Liver (tissue), 9 donors: ENCODE data around the gene FLVCR2. TPM values are rescaled to one million over a fixed set of nuclear protein-coding genes. Genes with fewer than 3 reads are reported as not detected.

ENCODE experiments used
- DNase-seq: peaks from one replicate; pipeline ENCODE4 v3.0.0-alpha.2; 2017; ENCODE audit warnings: low spot score
- H3K27ac ChIP-seq, 2 donors: one replicate each; pipeline ENCODE4 v1.7.0; 2013; ENCODE audit warnings: inconsistent platforms in 2 of 2, low read length in 2 of 2, control low read depth in 1 of 2, low read depth in 1 of 2, mild to moderate bottlenecking in 1 of 2
- H3K27me3 ChIP-seq, 4 donors: one replicate each; pipeline versions ENCODE4 v1.6.1 to v1.7.0; 2013; ENCODE audit warnings: low read length in 3 of 4, inconsistent platforms in 1 of 4, mild to moderate bottlenecking in 1 of 4, moderate library complexity in 1 of 4; ENCODE audit not compliant: control insufficient read depth in 4 of 4, insufficient read depth in 4 of 4
- H3K36me3 ChIP-seq, 4 donors: one replicate each; pipeline versions ENCODE4 v1.6.1 to v1.7.0; 2013; ENCODE audit warnings: low read length in 3 of 4, mild to moderate bottlenecking in 3 of 4, low read depth in 1 of 4, moderate library complexity in 1 of 4; ENCODE audit not compliant: control insufficient read depth in 4 of 4, insufficient read depth in 3 of 4
- H3K4me1 ChIP-seq, 4 donors: one replicate each; pipeline versions ENCODE4 v1.6.1 to v1.7.0; 2013; ENCODE audit warnings: low read length in 3 of 4, mild to moderate bottlenecking in 3 of 4, moderate library complexity in 1 of 4; ENCODE audit not compliant: control insufficient read depth in 4 of 4, insufficient read depth in 4 of 4
- H3K4me3 ChIP-seq, 3 donors: one replicate each; pipeline versions ENCODE4 v1.6.1 to v1.7.0; 2013; ENCODE audit warnings: low read length in 3 of 3, control low read depth in 1 of 3, low read depth in 1 of 3, mild to moderate bottlenecking in 1 of 3
- H3K9ac ChIP-seq, 2 donors: one replicate each; pipeline ENCODE4 v1.7.0; 2013; ENCODE audit warnings: low read length in 2 of 2, mild to moderate bottlenecking in 2 of 2, moderate library complexity in 2 of 2, control low read depth in 1 of 2, low read depth in 1 of 2
- H3K9me3 ChIP-seq, 4 donors: one replicate each; pipeline versions ENCODE4 v1.6.1 to v1.7.0; 2013; ENCODE audit warnings: low read length in 3 of 4; ENCODE audit not compliant: control insufficient read depth in 4 of 4
- ATF3 ChIP-seq: IDR thresholded peaks from 2 replicates; pipeline ENCODE4 v1.6.1; 2016; ENCODE audit warnings: antibody characterized with exemption
- EGR1 ChIP-seq, 2 donors: IDR thresholded peaks; 2 replicates each; pipeline ENCODE4 v1.6.1; 2016 to 2018; ENCODE audit warnings: antibody characterized with exemption in 2 of 2, low read depth in 2 of 2
- FOXA1 ChIP-seq: IDR thresholded peaks from 2 replicates; pipeline ENCODE4 v1.6.1; 2016; ENCODE audit warnings: antibody characterized with exemption
- FOXA2 ChIP-seq: IDR thresholded peaks from 2 replicates; pipeline ENCODE4 v1.6.1; 2016; ENCODE audit warnings: antibody characterized with exemption
- GABPA ChIP-seq, 2 donors: IDR thresholded peaks in 1 of 2; conservative IDR thresholded peaks in 1 of 2; 2 replicates each; pipeline ENCODE4 v1.6.1; 2016; ENCODE audit warnings: antibody characterized with exemption in 2 of 2, mild to moderate bottlenecking in 1 of 2, moderate library complexity in 1 of 2
- JUND ChIP-seq, 2 donors: IDR thresholded peaks; 2 replicates each; pipeline ENCODE4 v1.6.1; 2016; ENCODE audit warnings: antibody characterized with exemption in 2 of 2
- RAD21 ChIP-seq, 2 donors: IDR thresholded peaks; 2 replicates each; pipeline ENCODE4 v1.6.1; 2016; ENCODE audit warnings: antibody characterized with exemption in 2 of 2, mild to moderate bottlenecking in 2 of 2
- REST ChIP-seq: IDR thresholded peaks from 2 replicates; pipeline ENCODE4 v1.6.1; 2016; ENCODE audit warnings: antibody characterized with exemption, mild to moderate bottlenecking
- RXRA ChIP-seq, 2 donors: IDR thresholded peaks; 2 replicates each; pipeline ENCODE4 v1.6.1; 2017 to 2018; ENCODE audit warnings: antibody characterized with exemption in 2 of 2, mild to moderate bottlenecking in 1 of 2
- SP1 ChIP-seq: IDR thresholded peaks from 2 replicates; pipeline ENCODE4 v1.6.1; 2018; ENCODE audit warnings: antibody characterized with exemption, mild to moderate bottlenecking
- TAF1 ChIP-seq: conservative IDR thresholded peaks from 2 replicates; pipeline ENCODE4 v1.6.1; 2016; ENCODE audit warnings: antibody characterized with exemption, mild to moderate bottlenecking
- ZBTB33 ChIP-seq: IDR thresholded peaks from 2 replicates; pipeline ENCODE4 v1.6.1; 2016; ENCODE audit warnings: antibody characterized with exemption
- WGBS: extraction: QIAGEN DNeasy Blood & Tissue Kit; methylation state at CpG from one replicate; pipeline ENCODE4 v1.1.7; 2013; 5-methylcytosine and 5-hydroxymethylcytosine counted together
- polyA plus RNA-seq, 2 donors: library from polyadenylated mRNA; stranded (reverse) in 1 of 2; unstranded in 1 of 2; fragments of 200-250 nt in 1 of 2; fragments of >200 nt in 1 of 2; fragmentation: Nextera tagmentation in 1 of 2; extraction: Ambion mirVana in 1 of 2; gene quantifications; one replicate each; pipeline versions ENCODE4 v1.2.1 to v1.2.3, GENCODE V29; 2013 to 2015
- total RNA-seq, 2 donors: library from RNA; depleted of rRNA; stranded (reverse); fragments of >200 nt; gene quantifications; one replicate each; pipeline ENCODE4 v1.2.3, GENCODE V29; 2014
- TF ChIP-seq, protein P1 (sequence below): IDR thresholded peaks from 2 replicates; pipeline ENCODE4 v1.6.1; 2016; ENCODE audit warnings: antibody characterized with exemption
- donor health status: healthy.
- donor health status: healthy.
- donor health status: healthy.
- donor health status: healthy.
- donor health status: healthy.

Gene FLVCR2
- total and polyA plus RNA-seq, 4 donors = 8.7 to 13.1 (median 11.3) TPM

DNA sequence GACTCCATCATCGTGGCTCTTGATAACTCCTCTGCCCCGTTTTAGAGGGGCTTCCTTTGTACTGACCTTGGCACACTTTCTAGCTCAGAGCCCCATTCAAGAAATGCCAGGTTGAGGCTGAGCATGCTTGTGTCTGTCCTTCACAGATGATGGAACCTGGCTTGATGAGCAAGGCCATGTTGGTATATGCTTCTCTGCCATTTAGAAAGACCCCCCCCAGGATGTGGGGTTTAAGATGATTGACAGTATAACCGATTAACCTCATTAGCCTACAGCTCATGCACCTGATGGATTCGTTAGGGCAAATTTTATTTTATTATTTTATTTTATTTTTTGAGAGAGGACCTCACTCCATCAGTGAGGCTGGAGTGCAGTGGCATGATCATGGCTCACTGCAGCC is 35.2 kb upstream of the FLVCR2 start (continued):
- no peak for TF ChIP-seq REST
- no peak for TF ChIP-seq TAF1
- TF ChIP-seq ATF3 = no peak
- no peak for TF ChIP-seq FOXA1
- no peak for TF ChIP-seq SP1
- no peak for TF ChIP-seq GABPA (IDR thresholded peaks at IDR 0.05 in 1 of 2, conservative IDR thresholded peaks at IDR 0.05 in 1 of 2)
- TF ChIP-seq FOXA2 = no peak
- TF ChIP-seq RXRA (IDR thresholded peaks at IDR 0.05) = no peak

- DNase-seq = no peak
- no peaks in the 10 kb centered on the region for H3K36me3 ChIP-seq
- H3K9me3 ChIP-seq = no peaks in the 10 kb centered on the region
- peaks cover 0 to 1% (median 0%) of the 10 kb centered on the region in 4 donors for H3K4me1 ChIP-seq
- H3K4me3 ChIP-seq = no peak overlapping the region
- no peaks in the 10 kb centered on the region for H3K27me3 ChIP-seq
- 97% methylated on average over 2 of the region's 2 CpGs for WGBS
- no peak overlapping the region for H3K27ac ChIP-seq
- no peak overlapping the region for H3K9ac ChIP-seq
- TF ChIP-seq EGR1 (IDR thresholded peaks at IDR 0.05; ENCODE audit: low read depth in 2 of 2) (no peak), GABPA (IDR thresholded peaks at IDR 0.05 in 1 of 2, conservative IDR thresholded peaks at IDR 0.05 in 1 of 2) (no peak), ATF3 (no peak), RXRA (IDR thresholded peaks at IDR 0.05) (no peak), SP1 (no peak), REST (no peak), ZBTB33 (no peak), FOXA2 (no peak), RAD21 (IDR thresholded peaks at IDR 0.05) (no peak), JUND (IDR thresholded peaks at IDR 0.05) (no peak)
- TF ChIP-seq, protein P1, sequence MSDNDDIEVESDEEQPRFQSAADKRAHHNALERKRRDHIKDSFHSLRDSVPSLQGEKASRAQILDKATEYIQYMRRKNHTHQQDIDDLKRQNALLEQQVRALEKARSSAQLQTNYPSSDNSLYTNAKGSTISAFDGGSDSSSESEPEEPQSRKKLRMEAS = no peak
Measured at GRCh38 chr14:75543786-75544185, 34.6 kb upstream of the FLVCR2 start.
